GM18505 (cell line): ENCODE data around the gene PDCD1.
"Not testable (repeated sequence)": the region's sequence is repeated elsewhere in the genome, so short reads cannot be mapped to it uniquely, and the experiment has no call there.

Experiments used
- ATAC-seq: cut with Tn5 transposase; IDR thresholded peaks from one replicate; pipeline ENCODE4 v1.9.1; 2021; ENCODE audit not compliant: unreplicated experiment
- POLR2A ChIP-seq: IDR thresholded peaks from 4 replicates; pipeline ENCODE4 v1.6.1; 2011; ENCODE audit warnings: borderline replicate concordance; ENCODE audit not compliant: insufficient read depth, insufficient read length; ENCODE audit errors: extremely low read depth

Gene PDCD1

DNA sequence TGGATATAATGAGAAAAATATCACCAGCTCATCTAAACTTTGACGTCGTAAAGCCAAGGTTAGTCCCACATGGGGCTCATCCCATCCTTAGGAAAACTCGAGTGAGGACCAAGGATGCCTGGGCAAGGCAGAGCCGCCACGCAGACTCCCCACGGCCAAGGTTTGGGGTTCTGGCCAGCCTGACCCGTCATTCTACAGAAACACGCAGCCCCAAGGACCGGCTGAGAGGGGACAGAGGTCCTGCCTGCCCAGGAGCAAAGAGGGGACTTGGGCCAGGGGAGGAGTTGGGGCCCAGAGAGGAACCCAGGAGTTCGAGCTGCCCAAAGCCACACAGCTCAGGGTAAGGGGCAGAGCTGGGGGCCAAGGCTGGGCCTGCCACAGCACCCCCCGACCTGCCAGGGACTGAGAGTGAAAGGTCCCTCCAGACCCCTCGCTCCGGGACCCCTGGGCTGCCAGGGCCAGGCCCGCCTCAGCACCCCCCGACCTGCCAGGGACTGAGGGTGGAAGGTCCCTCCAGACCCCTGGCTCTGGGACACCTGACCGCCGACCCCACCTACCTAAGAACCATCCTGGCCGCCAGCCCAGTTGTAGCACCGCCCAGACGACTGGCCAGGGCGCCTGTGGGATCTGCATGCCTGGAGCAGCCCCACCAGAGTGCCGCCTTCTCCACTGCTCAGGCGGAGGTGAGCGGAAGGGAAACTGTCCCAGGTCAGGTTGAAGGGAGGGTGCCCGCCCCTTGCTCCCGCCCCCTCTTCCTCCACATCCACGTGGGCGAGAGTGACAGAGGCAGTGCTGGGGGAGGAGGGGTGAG, at the start of gene PDCD1:
Gene PDCD1, minus strand, starts transcription at position 689 of the 811 bp plus-strand sequence. Its CDS starts 56 bp downstream, at position 633.
- no peak for ATAC-seq
- peak; percentile 71 for TF ChIP-seq POLR2A

GRCh38 chr2:241907831-241908230, 49.1 kb upstream of the PDCD1 start:
- ATAC-seq = not testable (repeated sequence)

- ATAC-seq = no peak
- no peak for TF ChIP-seq POLR2A
Observed at GRCh38 chr2:241906826-241907570, 48.3 kb upstream of the PDCD1 start.

DNA sequence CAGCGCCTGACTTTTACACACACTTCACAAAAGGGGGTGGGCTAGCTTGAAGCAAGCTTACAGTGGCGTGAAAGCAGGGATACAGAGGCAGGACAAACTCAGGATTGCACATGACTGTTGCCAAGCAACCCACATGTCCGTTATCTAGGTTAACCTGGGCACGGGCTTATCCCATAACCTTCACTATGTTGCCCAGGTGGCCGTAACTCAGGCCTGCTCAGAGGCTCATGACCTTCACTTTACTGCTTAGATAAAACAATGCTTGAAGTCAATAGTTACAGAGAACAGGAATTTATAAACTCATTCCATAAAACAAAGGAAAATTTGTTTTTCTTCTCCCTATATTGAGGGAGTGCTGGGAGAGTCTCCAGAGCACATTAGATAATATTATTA, 47.7 kb upstream of the PDCD1 start:
- not testable (repeated sequence) for ATAC-seq

DNA sequence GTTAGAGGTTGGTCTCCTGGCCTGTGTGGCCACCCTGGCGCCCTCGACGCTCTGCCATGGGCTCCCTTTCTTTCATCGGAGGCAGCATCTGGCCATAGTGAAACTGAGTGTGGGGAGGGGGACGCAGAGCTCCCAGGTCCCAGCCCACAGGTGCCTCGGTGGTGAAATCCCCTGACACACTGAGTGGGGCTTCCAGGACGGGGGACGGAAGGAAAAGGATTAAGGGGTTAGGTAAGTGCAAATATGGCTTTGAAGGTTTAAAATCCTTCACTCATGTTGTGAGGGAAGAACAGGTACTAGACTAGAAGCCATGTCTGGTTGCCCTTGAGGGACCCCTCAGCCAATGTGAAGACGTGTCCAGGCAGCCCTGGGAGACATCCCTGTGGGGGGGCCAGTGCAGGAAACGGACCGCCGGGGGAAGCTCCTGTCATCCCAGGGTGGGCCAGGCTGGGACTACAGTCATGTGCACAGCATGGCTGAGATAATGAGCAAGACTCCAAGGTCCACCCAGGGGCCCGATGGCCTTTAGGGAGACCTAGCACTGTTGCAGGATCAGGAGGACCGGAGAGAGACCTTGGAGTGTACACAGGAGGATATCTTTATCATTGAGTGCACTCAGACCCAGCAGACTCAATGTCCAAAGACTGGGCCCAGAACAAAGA, 47.2 kb upstream of the PDCD1 start:
- no peak for TF ChIP-seq POLR2A
- no peak for ATAC-seq

- TF ChIP-seq POLR2A = no peak
- ATAC-seq = no peak
Observed at GRCh38 chr2:241904791-241905710, 46.4 kb upstream of the PDCD1 start.

DNA sequence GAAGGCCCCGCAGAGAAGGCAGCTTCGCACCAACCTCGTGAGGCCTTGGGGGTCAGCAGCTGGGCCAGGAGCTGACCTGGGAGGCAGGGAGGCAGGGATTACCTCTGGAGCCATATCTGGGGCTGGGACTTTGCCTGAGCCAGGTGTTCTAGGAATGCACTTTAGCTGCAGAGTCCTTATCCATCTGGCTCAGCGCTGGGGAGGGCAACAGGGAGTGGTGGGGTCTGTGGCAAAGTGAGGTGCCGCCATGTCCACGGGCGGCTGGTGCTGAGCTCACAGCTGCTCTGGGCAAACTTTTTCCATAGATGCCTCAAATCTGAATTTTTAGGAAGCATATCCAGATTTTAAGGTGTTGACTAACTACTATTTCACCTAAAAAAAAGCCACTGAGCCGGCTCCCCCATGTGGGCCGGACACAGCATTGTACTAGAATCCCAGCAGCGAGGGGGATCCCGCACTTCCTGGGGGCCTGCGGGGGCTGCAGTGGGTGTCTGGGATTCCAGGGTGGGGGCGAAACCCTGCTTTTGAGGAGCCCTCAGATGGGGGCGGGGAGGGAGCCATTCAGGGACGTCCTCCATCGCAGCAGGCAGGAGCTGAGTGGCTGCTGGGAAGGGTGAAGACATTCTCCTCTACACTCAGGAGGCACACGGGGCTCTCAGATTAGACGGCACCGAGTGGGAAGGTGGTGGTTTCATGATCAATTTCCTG, 45.5 kb upstream of the PDCD1 start:
- no peak for ATAC-seq
- TF ChIP-seq POLR2A = no peak

GRCh38 chr2:241903121-241904010, 44.7 kb upstream of the PDCD1 start:
- TF ChIP-seq POLR2A = no peak
- ATAC-seq = no peak

DNA sequence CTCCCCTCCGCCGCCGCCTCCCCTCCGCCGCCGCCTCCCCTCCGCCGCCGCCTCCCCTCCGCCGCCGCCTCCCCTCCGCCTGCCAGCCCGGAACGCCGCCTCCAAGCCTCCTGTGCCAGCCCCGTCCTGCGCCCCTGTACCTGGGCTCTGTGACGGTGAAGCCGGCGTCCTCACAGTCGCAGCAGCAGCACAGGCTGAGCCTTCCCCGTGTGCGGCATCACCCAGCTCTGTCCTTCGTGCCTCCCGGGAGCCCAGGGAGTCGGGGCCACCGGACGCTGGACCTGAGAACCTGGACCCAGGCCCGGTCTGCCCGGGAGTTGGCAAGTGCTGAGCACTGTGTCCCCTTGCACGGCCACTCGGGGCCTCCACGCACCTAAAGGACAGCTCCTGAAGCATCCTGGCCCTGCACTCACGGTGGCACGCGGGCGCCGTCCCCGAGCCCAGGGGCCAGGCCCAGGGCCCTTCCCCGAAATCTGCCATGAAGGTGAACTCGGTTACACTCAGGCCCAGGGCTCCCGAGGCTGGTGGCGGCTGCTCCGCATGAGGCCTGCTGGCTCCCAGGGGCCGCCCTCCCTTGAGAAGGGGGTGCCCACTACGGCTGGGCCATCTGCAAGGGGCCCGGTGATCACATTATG, 43.8 kb upstream of the PDCD1 start:
- TF ChIP-seq POLR2A = no peak
- ATAC-seq = no peak

DNA sequence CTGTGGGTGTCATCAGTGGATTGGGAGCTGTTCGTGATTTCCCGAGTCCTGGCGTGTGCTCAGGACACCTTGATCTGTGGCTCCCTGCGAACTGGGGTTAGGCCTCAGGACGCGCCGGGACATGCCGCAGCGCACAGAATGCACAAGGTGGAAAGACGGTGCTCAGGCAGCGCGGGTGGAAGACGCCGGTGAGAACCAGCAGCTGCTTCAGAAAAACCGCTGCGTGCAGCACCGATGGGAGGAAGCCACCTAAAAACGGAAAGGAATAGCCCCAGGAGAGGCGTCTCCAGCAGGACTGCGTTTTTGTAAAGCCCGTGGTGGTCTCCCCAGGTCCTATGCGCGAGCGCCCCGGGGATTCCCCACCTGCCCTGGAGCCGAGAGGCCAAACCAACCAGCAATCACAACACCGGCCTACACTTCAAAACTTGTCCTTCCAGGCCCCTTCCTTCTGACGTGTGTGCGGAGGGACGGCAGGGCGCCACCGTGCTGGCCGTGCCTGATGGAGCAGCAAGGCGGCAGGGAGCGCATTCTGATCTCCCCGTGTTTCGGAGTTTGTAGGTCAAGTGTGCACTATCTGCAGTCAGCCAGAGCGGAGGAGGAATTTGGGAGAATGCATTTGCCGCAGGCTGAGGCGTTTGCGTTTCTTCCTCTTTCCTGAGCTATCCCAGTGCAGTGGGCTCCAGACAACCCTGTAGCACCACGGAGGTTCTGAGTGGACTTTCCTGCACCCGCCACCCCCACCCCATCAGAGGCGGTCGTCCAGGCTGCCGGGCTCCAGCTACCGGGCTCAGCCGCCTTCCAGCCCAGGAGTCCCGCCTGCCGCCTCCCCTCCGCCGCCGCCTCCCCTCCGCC, 43.0 kb upstream of the PDCD1 start:
- no peak for ATAC-seq

More for the DNA sequence above, 43.0 kb upstream of the PDCD1 start:
- TF ChIP-seq POLR2A = no peak
